OCI-LY7 (cell line): ENCODE results near the gene NRBF2. TPM values are rescaled to one million over a fixed set of nuclear protein-coding genes. Genes with fewer than 3 reads are reported as not detected.

Experiments
- BruUV-seq: library from RNA; stranded (reverse); fragments of 400-500 nt; replicated peaks from 2 replicates; lab custom pipeline; 2021; lab: Mats Ljungman, UMichigan
- CTCF ChIA-PET: fragments of 300-600 bp; sonication (Branson Sonifier 250); formaldehyde crosslinking; loops from one replicate; lab custom pipeline; 2022; ENCODE audit warnings: antibody characterized with exemption; ENCODE audit not compliant: unreplicated experiment; lab: Charles Lee
- POLR2A ChIA-PET: fragments of 300-600 bp; sonication (Branson Sonifier 250); formaldehyde crosslinking; loops from one replicate; lab custom pipeline; 2022; ENCODE audit warnings: antibody characterized with exemption; lab: Charles Lee
- DNase-seq: peaks from one replicate; pipeline ENCODE4 v3.0.0-alpha.2; 2015; ENCODE audit warnings: low spot score
- H2AFZ ChIP-seq: fragments of 200-600 bp; sonication (generic), shearing (Covaris generic); 2 replicates; pipeline ENCODE4 v1.6.1; 2014; ENCODE audit warnings: mild to moderate bottlenecking, antibody characterized with exemption, low read length, moderate library complexity
- H3K27ac ChIP-seq: fragments of 200-600 bp; sonication (generic); 2 replicates; pipeline ENCODE4 v1.5.1; 2014; ENCODE audit warnings: mixed run types, low read depth, mild to moderate bottlenecking, moderate library complexity, low read length, inconsistent platforms; ENCODE audit not compliant: poor library complexity, severe bottlenecking
- H3K36me3 ChIP-seq: fragments of 200-600 bp; sonication (generic); 2 replicates; pipeline ENCODE4 v1.6.1; 2014; ENCODE audit warnings: mild to moderate bottlenecking, antibody characterized with exemption, low read length, moderate library complexity, mixed read lengths; ENCODE audit not compliant: insufficient read depth
- H3K4me1 ChIP-seq: fragments of 200-600 bp; sonication (generic); 2 replicates; pipeline ENCODE4 v1.5.1; 2014; ENCODE audit warnings: mild to moderate bottlenecking, low read length; ENCODE audit not compliant: insufficient read depth, poor library complexity, severe bottlenecking
- H3K4me2 ChIP-seq: fragments of 200-600 bp; sonication (generic); 2 replicates; pipeline ENCODE4 v1.6.1; 2014; ENCODE audit warnings: mild to moderate bottlenecking, low read length
- H3K4me3 ChIP-seq: fragments of 200-600 bp; sonication (generic); 2 replicates; pipeline ENCODE4 v1.5.1; 2014; ENCODE audit warnings: mild to moderate bottlenecking, low read depth, low read length; ENCODE audit not compliant: poor library complexity, severe bottlenecking
- H3K79me2 ChIP-seq: fragments of 200-600 bp; sonication (generic); 2 replicates; pipeline ENCODE4 v1.6.1; 2016; ENCODE audit warnings: low read depth, mild to moderate bottlenecking, low read length, moderate library complexity, mixed read lengths; ENCODE audit not compliant: insufficient read depth
- H3K9me2 ChIP-seq: fragments of 200-600 bp; sonication (generic); 2 replicates; pipeline ENCODE4 v1.6.1; 2016; ENCODE audit warnings: mild to moderate bottlenecking, low read length, mixed read lengths; ENCODE audit not compliant: insufficient read depth
- H3K9me3 ChIP-seq: fragments of 200-600 bp; sonication (generic); 2 replicates; pipeline ENCODE4 v1.6.1; 2014; ENCODE audit warnings: mild to moderate bottlenecking, mixed run types, low read length, mixed read lengths
- H4K20me1 ChIP-seq: fragments of 200-600 bp; sonication (generic); 2 replicates; pipeline ENCODE4 v1.6.1; 2014; ENCODE audit warnings: mild to moderate bottlenecking, antibody characterized with exemption, low read length, moderate library complexity, mixed read lengths; ENCODE audit not compliant: insufficient read depth
- EZH2phosphoT487 ChIP-seq: fragments of 200-600 bp; sonication (generic); IDR thresholded peaks from 2 replicates; pipeline ENCODE4 v1.6.1; 2018; ENCODE audit warnings: low read depth, borderline replicate concordance, mild to moderate bottlenecking, mixed run types, antibody characterized with exemption, low read length, moderate library complexity, mixed read lengths
- intact Hi-C: fragments of 100-400 bp; cut with micrococcal nuclease; formaldehyde crosslinking; loops from one replicate; pipeline ENCODE4 v1.10.0; 2022; ENCODE audit not compliant: unreplicated experiment
- total RNA-seq, 2 experiments: library from RNA; depleted of rRNA in 1 of 2; stranded (reverse); fragments of >200 nt in 1 of 2; shearing (Covaris generic) in 1 of 2; gene quantifications; 2 replicates each; pipeline ENCODE4 v1.2.3, GENCODE V29; 2014 to 2022
- TF ChIP-seq, protein P1 (sequence below): fragments of 200-600 bp; sonication (generic); conservative IDR thresholded peaks from 2 replicates; pipeline ENCODE4 v1.5.1; 2014; ENCODE audit warnings: mild to moderate bottlenecking, antibody characterized with exemption, low read length, moderate library complexity, mixed read lengths

Gene NRBF2
- total RNA-seq, 2 experiments from 2014 or later, result 14.2 to 20.7 TPM

DNA sequence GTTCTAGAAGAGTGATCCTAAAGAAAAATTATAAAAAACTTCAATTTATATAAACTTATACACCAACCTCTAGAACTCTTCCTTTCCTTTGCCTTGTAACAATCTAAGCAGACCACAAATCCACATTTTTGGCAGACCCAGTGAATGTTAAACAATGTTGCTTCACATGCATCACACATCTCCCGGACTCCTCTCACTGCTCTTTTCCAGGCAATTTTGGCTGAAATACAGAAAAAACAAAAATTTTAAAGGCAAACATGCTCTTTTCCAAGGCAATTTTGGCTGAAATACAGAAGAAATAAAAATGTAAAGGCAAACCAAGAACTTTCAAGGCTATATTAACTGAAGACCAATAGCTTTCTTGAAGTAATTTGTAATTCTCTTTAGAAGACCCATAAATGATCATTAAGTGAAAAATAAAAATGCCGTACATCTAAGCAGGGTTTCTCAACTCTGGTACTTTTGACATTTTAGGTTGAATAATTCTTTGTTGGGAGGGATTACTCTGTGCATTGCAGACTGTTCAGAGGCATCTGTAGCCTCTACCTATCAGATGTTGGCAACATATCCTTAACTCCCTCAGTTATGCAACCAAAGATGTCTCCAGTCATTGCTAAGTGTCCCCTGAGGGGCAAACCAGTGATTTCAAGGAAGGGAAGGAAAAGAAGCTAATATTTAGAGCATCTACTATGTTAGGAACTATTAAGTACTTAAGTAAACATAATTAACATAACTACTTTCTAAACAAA lies 64.4 kb downstream of the NRBF2 start:
- Histone ChIP-seq H3K4me3 (no peak overlapping the region), H3K4me1 (no peaks in the 10 kb centered on the region), H3K4me2 (no peak overlapping the region), H3K9me3 (no peaks in the 10 kb centered on the region), H3K79me2 (peaks cover under 1% of the 10 kb centered on the region; the same call in 1 of the 2 replicates), H3K27ac (no peak overlapping the region), H3K36me3 (peaks cover 90% of the 10 kb centered on the region), H4K20me1 (no peaks in the 10 kb centered on the region), H2AFZ (no peak overlapping the region), H3K9me2 (no peaks in the 10 kb centered on the region)
- ChIA-PET CTCF (no interaction called here), POLR2A (interaction anchor here (1.5 to 1.9 kb wide), 2 partner anchors 12 to 16 kb away, joined by 3 to 13 read pairs; no protein-coding TSS in a partner anchor)
- intact Hi-C loops, result no loop called here
- TF ChIP-seq, protein P1, sequence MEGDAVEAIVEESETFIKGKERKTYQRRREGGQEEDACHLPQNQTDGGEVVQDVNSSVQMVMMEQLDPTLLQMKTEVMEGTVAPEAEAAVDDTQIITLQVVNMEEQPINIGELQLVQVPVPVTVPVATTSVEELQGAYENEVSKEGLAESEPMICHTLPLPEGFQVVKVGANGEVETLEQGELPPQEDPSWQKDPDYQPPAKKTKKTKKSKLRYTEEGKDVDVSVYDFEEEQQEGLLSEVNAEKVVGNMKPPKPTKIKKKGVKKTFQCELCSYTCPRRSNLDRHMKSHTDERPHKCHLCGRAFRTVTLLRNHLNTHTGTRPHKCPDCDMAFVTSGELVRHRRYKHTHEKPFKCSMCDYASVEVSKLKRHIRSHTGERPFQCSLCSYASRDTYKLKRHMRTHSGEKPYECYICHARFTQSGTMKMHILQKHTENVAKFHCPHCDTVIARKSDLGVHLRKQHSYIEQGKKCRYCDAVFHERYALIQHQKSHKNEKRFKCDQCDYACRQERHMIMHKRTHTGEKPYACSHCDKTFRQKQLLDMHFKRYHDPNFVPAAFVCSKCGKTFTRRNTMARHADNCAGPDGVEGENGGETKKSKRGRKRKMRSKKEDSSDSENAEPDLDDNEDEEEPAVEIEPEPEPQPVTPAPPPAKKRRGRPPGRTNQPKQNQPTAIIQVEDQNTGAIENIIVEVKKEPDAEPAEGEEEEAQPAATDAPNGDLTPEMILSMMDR, result no peak
- no peak for TF ChIP-seq EZH2phosphoT487
- no peak for DNase-seq
- no TSS peak for BruUV-seq

DNA sequence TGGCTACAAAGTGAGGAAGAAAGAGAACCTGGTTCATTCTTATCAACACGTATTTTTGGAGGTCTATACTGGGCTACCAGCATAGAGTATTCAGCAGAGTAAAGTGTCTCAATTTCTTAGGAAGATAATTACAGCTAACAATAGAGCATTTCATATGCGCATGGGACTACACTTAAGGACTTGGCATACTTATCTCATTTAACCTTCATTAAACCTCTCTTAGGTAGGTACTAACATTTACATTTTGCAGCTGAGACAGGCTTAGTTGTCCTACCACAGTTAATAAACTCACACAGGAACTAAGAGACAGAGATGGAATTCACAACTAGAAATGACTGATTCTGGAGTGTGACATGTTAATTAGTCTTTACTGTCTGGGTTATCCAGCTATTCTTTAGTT lies 66.6 kb downstream of the NRBF2 start:
- peaks cover 87% of the 10 kb centered on the region for H3K36me3 ChIP-seq
- ChIA-PET POLR2A (interaction anchor here (0.7 to 1.9 kb wide), 7 partner anchors 10 to 659 kb away, joined by 3 to 13 read pairs (median 3); no protein-coding TSS in a partner anchor), CTCF (no interaction called here)
- H3K9me2 ChIP-seq, result no peaks in the 10 kb centered on the region
- DNase-seq, result no peak
- no peaks in the 10 kb centered on the region; the same call in 1 of the 2 replicates for H4K20me1 ChIP-seq
- TF ChIP-seq EZH2phosphoT487, result no peak
- TF ChIP-seq, protein P1, result no peak
- intact Hi-C loops, result no loop called here
- no peak overlapping the region for H2AFZ ChIP-seq
- no peak overlapping the region for H3K27ac ChIP-seq
- no peaks in the 10 kb centered on the region for H3K9me3 ChIP-seq
- H3K4me1 ChIP-seq, result no peaks in the 10 kb centered on the region
- H3K79me2 ChIP-seq, result peaks cover 21% of the 10 kb centered on the region; the same call in 1 of the 2 replicates
- BruUV-seq, result no TSS peak
- H3K4me2 ChIP-seq, result no peak overlapping the region
- no peak overlapping the region for H3K4me3 ChIP-seq

DNA sequence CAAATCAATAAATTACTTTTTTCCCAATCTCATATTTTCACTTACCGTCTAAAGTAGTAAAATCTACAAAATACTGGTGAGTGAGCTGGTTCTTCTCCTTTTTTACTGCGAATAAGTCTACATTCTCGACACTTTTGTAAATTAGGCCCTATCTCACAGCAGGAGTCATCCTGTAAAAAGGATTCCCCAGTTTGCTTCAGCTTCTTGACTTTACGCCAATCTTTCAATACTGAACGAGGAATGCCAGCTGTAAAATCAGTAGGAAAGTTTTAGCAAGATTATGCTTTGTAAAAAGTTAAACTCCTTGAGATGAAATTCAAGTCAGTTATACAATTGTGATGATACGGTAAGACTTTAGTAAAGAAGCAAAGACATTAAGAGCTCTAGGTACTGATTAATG lies 67.3 kb downstream of the NRBF2 start:
- Histone ChIP-seq H3K4me1 (peaks cover 6% of the 10 kb centered on the region), H4K20me1 (no peaks in the 10 kb centered on the region; the same call in 1 of the 2 replicates), H3K4me3 (no peak overlapping the region), H2AFZ (no peak overlapping the region), H3K9me2 (no peaks in the 10 kb centered on the region), H3K9me3 (no peaks in the 10 kb centered on the region), H3K79me2 (peaks cover 28% of the 10 kb centered on the region; the same call in 1 of the 2 replicates), H3K27ac (no peak overlapping the region), H3K36me3 (peaks cover 90% of the 10 kb centered on the region), H3K4me2 (no peak overlapping the region)
- POLR2A ChIA-PET, result interaction anchor here (0.7 to 1.8 kb wide), 7 partner anchors 9 to 91 kb away, joined by 3 to 5 read pairs (median 3); no protein-coding TSS in a partner anchor
- CTCF ChIA-PET, result no interaction called here
- no TSS peak for BruUV-seq
- intact Hi-C loops, result no loop called here
- DNase-seq, result no peak
- no peak for TF ChIP-seq EZH2phosphoT487
- TF ChIP-seq, protein P1, result no peak
